ENCODE data around the gene OR2Y1.
A peak's percentile ranks its signal among the peaks of the same experiment; 100 is the strongest.

The OR2Y1 gene

GRCh38 chr5:180736536-180736935 is 3.3 kb downstream of the OR2Y1 start:
- no peak for TF ChIP-seq CTCF (IDR thresholded peaks at IDR 0.05; ENCODE audit: insufficient read depth, missing control alignments)
- no peak for FAIRE-seq
- no peak for DNase-seq (ENCODE audit: insufficient read length, low spot score)

GRCh38 chr5:180724944-180725343 is 14.9 kb downstream of the OR2Y1 start:
- TF ChIP-seq CTCF (IDR thresholded peaks at IDR 0.05; ENCODE audit: insufficient read depth, missing control alignments), result no peak
- FAIRE-seq, result no peak

GRCh38 chr5:180723936-180724335 is 15.9 kb downstream of the OR2Y1 start:
- TF ChIP-seq CTCF (IDR thresholded peaks at IDR 0.05; ENCODE audit: insufficient read depth, missing control alignments), result no peak
- FAIRE-seq (no peak), DNase-seq (ENCODE audit: insufficient read length, low spot score) (no peak)

More at GRCh38 chr5:180724944-180725343, 14.9 kb downstream of the OR2Y1 start:
- no peak for DNase-seq (ENCODE audit: insufficient read length, low spot score)

GRCh38 chr5:180720486-180720885 is 19.4 kb downstream of the OR2Y1 start:
- no peak for FAIRE-seq
- DNase-seq (ENCODE audit: insufficient read length, low spot score), result no peak
- no peak for TF ChIP-seq CTCF (IDR thresholded peaks at IDR 0.05; ENCODE audit: insufficient read depth, missing control alignments)

GRCh38 chr5:180719781-180720180 is 20.1 kb downstream of the OR2Y1 start:
- FAIRE-seq, result no peak

GRCh38 chr5:180718810-180719453 is 20.9 kb downstream of the OR2Y1 start:
- no peak for DNase-seq (ENCODE audit: insufficient read length, low spot score)

More at GRCh38 chr5:180719781-180720180, 20.1 kb downstream of the OR2Y1 start:
- no peak for DNase-seq (ENCODE audit: insufficient read length, low spot score)
- TF ChIP-seq CTCF (IDR thresholded peaks at IDR 0.05; ENCODE audit: insufficient read depth, missing control alignments), result no peak

More at GRCh38 chr5:180718810-180719453, 20.9 kb downstream of the OR2Y1 start:
- TF ChIP-seq CTCF (IDR thresholded peaks at IDR 0.05; ENCODE audit: insufficient read depth, missing control alignments), result peak; percentile 66
- FAIRE-seq, result no peak
